Measurements from ENCODE around the gene ANK3. TPM values are rescaled to one million over a fixed set of nuclear protein-coding genes. Genes with fewer than 3 reads are reported as not detected.

Gene ANK3
- total RNA-seq, 1 donor from 2014 or later, result 79.4 TPM

DNA sequence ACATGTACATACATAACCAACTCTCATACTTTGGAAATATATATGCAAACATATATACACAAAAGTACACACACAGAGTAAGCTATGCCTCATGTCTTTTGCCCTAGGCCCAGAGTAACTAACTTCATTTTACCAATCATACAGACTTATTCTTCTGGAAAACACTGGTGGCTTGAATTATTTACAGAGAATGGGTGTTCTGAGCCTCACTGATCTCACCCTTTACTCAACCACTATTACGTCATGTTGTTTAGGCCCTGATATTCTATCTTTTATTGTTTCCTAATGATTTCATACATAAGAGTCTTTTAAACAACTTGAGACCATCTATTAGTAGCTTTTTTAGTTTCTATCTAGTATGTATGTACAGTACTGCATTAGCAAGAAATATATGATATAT is 43.0 kb downstream of the ANK3 start:
- no peak for DNase-seq (ENCODE audit: low spot score)

DNA sequence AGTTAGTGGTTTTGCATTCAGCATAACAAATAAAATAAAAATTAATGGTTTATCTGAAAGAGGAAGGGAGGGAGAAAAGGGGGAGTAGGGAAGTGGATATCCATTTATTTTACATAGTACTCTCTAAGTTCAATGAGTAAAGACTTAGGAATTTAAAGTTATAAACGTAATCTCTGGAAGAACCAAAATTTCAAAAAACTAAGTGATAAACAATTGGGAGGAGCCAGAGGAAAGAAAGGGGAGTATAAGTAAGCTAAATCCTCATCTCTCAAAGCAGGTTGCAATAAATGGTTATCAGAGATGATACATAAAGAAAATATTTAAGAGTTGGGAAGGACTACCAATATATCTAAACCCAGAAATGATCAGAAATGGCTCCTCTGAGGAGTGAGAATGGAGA is 46.4 kb downstream of the ANK3 start:
- no peak for DNase-seq (ENCODE audit: low spot score)

DNA sequence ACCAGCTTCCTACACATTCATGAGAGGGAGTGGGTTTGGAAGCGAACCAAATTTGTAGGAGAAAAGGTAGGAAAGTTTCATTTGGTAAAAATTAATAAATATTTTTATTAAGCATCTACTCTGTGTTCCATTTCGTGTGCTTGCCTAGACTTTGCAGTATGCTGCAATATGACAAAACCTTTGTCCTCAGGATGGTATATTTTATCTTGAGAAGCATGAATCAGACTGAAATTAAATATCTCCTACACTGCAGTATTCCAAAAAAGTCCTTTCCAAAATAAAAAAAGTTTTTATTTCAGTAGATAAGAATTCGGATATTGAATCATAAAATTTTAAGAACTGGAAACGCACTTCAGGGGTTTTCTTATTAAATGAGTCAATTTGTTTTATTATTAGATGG is 47.7 kb downstream of the ANK3 start:
- DNase-seq (ENCODE audit: low spot score), result no peak

DNA sequence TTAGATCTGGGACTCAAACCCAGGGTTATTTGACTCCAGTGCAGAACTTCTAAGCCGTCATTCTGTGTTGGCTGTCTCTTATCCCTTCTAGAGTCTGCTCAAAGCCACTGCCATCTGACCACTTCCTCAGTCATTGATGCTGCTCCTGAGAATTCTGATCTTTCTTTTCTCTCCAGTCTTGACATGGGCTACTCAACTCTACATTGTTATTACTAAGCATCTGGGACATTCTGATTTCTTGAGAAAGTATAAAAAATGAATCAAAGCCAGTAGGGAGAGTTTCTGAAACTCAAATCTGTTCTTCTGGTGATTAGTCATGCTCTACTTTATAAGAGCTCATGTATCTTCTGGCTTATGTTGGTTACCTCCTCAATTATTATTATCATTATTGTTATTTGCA is 48.7 kb downstream of the ANK3 start:
- DNase-seq (ENCODE audit: low spot score), result no peak

DNA sequence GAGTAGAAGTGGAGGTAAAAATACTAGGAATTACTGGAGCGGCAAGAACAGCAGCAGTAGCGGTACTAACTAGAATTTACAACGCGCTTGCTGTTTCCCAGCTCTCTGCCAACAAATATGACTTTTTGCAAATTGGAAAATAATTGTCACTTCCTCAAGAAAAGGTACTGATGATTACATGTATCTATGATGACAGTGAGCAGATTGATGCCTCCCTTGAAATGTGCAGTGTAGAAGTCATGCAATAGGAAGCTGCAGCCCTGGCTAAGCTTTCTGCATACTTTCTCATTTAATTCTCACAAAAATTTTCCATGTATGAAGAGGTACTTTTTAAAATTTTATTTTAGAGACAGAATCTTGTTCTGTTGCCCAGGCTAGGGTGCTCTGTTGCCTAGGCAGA is 49.9 kb downstream of the ANK3 start:
- no peak for DNase-seq (ENCODE audit: low spot score)

DNA sequence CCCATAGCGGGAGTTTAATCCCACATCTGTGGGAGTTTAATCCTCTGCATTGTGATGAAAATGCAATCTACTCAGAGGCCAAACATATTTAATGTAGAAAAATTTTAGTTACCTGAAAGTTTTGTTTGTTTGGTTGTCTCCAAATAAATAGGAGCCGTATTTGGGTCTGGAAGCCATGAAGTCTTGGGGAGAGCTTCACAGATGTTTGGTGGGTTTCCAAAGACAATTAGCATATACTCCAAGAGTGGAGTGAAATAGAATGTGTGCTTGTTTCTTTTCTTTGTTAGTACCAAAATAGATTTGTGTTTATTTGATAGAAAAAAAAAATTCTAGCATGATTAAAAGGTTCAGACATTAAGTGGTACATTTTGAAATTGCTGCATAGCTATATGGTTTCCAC is 50.9 kb downstream of the ANK3 start:
- DNase-seq (ENCODE audit: low spot score), result no peak

DNA sequence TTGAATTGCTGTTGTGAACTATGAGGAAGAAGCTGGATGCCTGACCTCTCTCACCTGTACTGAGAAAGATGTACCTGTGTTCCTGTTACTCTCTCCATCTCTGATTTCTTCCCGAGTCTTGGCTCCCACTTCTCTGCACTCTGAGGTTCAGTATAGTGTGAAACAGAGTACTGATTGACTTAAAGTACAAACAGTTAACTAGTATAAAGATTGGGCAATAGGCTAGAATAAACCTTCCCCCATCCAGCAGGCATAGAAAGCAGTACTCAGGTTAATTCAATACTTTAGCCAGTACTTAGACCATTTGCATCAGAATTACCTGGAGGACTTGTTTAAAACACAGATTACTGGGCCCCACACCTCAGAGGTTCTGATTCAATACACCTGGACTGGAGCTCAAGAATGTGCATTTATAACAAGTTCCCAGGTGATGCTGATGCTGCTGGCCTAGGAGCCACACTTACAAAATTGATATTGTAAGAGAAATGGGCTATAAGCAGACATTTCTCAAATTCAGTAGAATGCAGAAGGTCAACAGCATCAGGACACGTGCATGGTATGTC is 51.6 kb downstream of the ANK3 start:
- no peak for DNase-seq (ENCODE audit: low spot score)

DNA sequence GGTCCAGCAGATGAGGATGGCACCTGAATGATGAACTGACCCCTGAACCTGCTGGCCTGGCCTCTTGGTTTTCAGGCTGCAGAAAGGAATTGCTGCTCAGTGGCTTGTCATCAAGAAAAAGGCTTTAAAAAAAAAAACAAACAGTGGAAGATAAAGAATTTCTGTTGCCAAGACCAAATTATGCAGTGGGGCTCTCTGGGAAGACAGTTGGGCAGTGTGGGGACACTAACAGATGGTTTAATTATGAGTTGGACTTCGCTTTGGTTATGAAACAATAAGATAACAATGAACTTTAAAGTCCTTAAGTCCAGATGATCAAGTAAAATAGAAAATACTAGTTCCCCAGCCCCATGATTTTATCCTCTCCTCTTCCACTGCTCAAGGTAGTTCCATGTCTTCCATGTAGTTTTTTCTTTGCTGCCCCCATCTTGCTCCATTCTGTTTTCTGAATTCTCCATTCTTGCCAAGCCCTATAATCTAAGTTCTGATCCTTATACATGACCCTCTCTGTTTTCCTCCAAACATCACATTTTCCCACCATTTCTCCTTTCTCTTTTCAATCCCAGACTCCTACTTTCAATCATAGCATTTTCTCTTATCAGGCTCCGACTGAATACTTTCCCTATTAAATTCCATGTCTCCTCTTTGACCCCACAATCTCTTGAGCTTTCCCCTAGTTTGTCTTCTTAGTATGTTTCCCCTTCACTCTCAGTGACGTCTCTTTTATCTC is 52.6 kb downstream of the ANK3 start:
- no peak for DNase-seq (ENCODE audit: low spot score)

DNA sequence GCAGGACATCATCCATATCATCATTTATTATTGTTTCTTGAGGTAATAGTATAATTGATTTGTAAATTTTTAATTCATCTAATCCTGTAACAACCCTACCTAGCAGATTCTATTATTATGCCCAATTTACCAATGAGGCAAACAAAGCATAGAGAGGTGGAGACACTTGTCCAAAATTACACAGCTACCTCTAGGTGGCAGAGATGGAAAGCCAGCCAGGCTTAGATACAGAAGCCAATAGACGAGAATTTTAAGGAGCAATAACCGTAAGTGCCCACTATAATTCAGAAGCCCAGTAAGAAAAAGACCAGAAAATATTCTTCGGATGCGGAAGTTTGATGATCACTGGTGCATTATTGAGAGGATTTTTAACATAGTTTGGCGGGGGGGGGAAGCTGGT is 54.0 kb downstream of the ANK3 start:
- no peak for DNase-seq (ENCODE audit: low spot score)

DNA sequence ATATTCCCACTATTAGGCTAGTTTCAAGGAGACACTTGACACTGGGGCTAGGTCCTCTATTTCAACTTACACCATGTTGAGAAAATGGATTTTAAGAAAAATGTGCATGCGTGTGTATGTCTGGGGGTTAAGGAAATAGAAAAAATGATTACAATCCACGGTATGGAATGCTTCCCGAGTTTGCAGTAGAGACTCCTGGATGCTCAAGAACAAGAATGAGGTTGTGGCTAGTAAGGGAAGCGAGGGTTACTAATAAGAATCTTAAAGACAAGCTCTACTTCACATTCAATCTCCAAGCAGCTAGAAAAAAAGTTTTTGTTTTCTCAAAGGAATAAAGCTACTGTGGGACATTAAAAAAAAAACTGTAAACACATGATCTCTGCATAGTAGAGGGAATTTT is 54.7 kb downstream of the ANK3 start:
- DNase-seq (ENCODE audit: low spot score), result no peak

DNA sequence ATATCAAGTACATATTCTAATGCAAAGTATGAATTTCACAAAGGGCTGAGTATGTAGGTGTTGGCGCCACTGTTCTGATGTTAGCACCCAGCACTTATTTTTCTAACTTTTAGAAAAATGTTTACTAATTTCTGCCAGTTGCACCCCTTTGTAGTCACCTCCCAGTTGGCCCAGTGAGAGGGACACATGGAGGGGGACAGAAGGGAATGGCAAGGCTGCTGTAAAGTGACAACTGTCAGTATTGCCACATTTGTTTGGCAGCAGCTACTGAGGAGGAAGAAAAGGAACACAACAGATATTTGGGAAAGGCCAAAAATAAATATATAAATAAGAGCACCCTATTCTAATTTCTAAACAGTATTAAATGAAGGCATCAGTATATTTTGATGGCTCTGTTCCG is 57.3 kb downstream of the ANK3 start:
- no peak for DNase-seq (ENCODE audit: low spot score)

DNA sequence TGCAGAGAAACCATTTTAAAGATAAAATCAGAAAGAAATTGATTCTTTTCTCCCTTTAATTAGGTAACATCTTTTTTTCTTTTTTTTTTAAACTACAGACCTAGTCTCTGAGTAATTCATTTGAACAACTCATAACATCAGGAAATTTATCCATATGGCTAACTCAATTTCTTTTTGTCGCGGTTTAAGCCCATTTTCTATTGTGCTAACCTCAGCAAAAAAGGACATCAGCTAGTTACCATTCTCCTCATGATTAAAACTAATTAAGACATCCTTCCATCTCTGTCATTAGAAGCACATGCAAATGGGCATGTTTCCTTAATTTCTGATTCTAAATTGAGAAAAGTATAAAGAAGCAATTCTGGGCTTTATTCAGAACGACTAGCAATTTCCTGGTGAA is 57.8 kb downstream of the ANK3 start:
- DNase-seq (ENCODE audit: low spot score), result no peak

DNA sequence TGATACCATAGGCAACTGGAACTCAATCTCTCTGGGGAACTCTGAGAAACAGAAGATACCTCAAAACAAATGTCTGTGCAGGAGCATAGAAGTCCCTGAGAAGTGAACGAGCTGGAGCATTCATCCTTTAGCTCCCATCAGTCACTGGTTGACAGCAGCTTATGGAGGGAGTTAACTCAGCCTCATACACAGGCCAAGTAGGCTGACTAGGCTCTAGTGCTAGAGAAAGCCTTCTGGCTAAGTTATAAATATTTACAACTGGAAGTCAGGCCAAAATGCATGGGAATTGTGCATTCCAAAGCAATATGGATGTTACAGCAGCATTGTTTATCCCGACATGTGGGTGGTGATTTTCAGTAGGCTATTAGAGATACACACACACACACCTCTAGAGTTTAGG is 66.5 kb downstream of the ANK3 start:
- DNase-seq (ENCODE audit: low spot score), result no peak

DNA sequence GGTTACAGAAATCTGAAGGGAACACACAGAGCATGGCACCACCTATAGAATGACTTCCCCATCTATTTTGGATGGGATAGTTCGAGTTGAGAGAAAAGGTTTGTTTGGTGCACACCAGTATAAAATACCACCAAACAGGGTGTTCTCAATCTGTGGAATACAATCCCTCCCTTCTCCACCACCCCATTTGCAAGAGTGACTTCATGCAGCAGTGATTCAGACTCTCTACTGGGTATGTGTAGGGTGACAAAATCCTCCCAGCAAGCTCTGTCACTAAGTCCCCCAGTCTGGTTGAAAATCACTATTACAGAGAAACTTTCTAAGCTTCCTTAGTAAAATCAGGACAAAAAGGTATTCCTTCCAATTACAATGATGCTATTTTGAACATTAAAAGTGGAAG is 69.0 kb downstream of the ANK3 start:
- DNase-seq (ENCODE audit: low spot score), result no peak

DNA sequence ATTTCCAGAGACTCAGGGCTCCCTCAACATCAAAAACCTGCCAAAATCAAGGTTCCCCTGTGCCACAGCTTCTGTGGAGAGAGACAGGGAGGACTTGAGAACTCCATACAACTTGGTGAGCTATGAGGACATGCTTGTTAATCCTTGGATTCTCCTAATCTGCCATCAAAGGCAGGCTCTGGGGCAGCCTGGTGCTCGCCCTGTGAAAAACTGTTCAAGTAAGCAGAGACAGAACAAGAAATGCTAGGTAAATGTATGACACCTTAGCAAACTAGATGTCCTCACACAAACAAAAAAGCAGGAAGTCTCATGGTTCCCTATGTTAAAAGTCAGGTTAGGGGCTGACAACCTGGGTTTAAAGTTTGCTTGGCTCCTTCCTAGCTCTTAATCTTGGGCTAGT is 73.6 kb downstream of the ANK3 start:
- DNase-seq (ENCODE audit: low spot score), result no peak

DNA sequence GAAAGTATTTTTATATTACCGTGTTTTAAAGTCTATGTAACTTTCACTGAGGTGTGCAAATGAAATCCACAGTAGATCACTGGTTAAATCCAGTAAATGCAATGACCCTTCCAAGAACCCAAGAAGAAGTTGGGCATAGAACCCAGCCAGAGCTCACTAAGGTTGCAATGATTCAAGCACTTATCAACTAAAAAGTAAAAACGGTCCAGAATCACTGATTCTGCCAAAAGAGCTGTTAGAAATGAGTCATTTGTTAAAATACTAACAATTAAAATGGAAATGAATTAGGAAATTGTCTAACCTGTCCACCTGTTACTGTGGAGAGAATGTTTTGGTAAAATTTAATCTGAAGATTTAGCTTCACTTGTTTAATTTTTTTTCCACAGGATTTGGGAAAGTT is 74.4 kb downstream of the ANK3 start:
- no peak for DNase-seq (ENCODE audit: low spot score)

DNA sequence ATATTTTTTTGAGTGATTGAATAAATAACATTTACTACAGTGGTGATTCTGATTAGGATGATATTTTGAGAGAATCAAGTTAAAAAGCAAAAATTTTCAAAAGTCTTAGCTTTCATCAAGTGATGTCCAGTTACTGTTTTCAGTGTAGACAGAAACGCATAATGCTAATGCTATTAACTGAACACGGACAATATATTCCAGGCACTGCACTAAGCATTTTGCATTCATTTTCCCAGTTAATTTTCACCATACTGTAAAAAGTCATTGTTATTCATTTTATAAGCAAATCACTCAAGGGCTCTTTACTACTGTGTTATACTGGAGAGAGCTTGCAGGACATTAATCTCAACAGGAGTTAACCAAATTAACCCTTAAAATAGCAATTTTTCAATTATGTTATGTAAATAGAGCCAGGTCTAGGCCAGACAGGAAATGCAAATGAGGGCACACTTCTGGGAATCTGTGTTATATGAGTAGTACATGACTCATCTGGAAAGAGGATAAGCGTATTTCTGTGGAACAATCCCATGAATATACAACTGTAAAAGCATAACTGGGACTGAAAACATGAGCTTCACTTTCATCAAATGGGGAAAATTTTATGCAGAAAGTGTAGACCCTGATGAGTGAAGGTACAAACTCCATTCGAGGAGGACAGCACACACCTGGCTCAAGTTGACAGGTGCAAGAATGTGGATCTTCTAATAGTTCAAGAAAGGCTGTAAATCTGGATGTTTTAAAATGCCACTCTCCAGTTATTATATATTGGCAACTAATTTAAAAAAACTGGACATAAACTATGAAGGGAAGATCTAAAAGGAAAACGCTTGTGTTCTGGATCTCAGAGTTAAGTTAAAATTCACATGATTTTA is 75.4 kb downstream of the ANK3 start:
- peak; percentile 35 for DNase-seq (ENCODE audit: low spot score)

DNA sequence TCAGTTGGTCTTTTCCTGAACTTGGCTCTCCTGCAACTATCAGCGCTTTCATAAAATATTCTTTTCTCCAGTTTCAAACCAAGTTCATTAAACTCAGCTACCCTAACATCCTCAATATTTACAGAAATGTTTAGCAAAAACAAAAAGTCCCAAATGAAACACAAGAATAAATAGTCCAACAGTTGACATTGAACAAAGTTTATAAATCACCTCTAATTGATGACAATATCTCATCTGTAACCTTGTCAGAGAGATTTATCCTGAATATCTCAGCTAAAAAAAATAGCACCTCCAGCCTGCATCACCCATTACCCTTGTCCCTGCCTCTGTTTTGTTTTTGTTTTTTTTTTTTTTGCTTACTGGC is 76.1 kb downstream of the ANK3 start:
- DNase-seq (ENCODE audit: low spot score), result no peak

DNA sequence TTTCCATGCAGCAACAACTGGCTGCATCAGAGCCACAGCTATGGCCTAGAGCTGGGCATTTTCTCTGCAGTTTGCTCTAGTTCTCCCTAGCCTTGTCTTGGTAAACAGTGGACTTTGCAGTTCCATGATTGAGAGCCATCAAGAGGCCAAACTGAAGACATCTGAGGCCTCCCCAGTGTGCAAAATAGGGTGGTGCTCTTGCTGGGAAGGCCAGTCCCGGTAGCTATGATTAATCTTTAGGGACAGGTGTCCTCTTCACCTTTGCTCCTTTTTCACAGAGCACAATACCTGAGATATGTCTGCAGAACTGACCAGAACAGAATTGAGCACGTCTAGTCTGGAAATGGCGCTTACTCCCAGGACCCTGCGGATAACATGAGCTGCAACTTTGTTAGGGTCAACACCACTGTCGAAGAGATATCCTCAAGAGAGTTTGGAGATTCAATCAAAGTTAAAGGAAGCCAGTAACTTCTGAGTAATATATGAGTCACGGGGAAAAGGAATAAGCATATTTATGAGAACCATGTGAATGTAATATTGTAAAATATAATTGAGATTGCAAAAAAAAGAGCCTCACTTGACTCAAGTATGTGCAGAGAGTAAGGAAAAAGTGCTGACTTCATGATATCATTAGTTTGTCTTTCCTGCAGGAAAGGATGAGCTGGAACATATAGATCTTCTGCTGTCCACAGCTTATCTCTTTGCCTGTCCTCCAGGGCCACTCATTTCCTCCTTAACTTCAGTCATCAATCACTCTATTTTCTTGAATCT is 76.7 kb downstream of the ANK3 start:
- DNase-seq (ENCODE audit: low spot score), result no peak

DNA sequence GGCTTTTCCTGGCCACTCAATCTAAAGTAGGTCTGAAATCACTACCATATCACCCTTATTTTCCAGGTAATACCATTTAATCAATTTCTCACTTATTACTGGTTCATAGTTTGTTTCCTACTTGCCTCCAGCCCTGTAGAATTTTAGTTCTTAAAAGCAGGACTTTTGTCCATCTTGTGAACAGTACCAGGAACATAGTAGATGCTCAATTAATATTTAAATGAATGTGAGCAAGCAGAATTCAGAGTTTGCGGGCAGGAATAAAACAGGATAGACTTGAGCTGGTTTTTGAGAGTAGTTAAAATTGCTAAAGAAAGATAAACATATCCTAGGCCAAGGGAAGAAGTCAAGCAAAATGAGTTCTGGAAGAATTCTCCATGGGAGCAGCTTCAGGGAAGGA is 77.9 kb downstream of the ANK3 start:
- no peak for DNase-seq (ENCODE audit: low spot score)

DNA sequence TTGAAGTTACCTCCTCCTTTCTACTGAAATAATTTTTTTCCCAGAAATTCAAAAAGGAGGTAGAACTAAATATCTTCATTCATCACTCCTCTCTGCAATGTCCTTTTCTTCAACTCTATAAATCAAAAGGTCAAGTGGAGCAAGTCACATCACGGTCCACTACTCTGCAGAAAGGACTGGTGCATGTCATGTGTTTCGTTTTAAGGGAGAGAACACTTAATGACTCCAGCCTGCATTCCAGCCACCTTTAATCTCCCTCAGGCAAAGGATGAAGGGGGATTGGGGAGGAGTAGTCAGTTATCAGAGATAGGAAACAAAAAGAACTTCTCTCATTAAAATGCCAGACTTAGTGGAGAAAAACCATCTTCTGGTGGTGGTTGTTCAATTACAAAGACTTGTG is 78.9 kb downstream of the ANK3 start:
- peak; percentile 55 for DNase-seq (ENCODE audit: low spot score)

DNA sequence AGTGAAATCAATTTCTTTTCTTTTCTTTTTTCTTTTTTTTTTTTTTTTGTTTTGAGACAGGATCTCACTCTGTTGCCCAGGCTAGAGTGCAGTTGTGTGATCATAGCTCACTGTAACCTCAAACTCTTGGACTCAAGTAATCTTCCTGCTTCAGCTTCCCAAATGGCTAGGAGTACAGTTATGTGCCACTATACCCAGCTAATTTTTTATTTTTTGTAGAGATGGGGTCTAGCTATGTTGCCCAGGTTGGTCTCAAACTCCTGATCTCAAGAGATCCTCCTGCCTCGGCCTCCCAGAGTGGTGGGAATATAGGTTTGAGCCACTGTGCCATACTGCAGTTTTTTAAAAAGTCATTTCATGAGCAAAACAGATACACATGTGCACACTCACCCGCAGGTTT is 79.8 kb downstream of the ANK3 start:
- no peak for DNase-seq (ENCODE audit: low spot score)
